SK-N-SH (cell line): ENCODE results near the gene CALCB. TPM values are rescaled to one million over a fixed set of nuclear protein-coding genes. Genes with fewer than 3 reads are reported as not detected.

Experiments
- CTCF ChIA-PET: fragments of 300-600, 350-600 bp; formaldehyde crosslinking; extraction: SDS; loops from one replicate; lab custom pipeline; 2021; lab: Yijun Ruan, JAX
- POLR2A ChIA-PET: fragments of 350-600 bp; sonication (Branson Sonifier 250); formaldehyde crosslinking; extraction: SDS; loops from one replicate; lab custom pipeline; 2020; ENCODE audit warnings: antibody characterized with exemption, inconsistent platforms; lab: Yijun Ruan, JAX
- DNase-seq: peaks from one replicate; pipeline ENCODE4 v3.0.0; 2012
- H2AFZ ChIP-seq: fragments of 200-600 bp; sonication (generic); 2 replicates; pipeline ENCODE4 v1.8.1; 2016; ENCODE audit warnings: antibody characterized with exemption, mild to moderate bottlenecking, low read depth
- H3F3A ChIP-seq: fragments of 200-600 bp; sonication (generic); replicated peaks from 2 replicates; pipeline ENCODE3; 2016; ENCODE audit warnings: antibody characterized with exemption, mild to moderate bottlenecking; ENCODE audit not compliant: insufficient read depth
- H3K27ac ChIP-seq, 2 experiments: fragments of 200-500 bp in 1 of 2; fragments of 200-600 bp in 1 of 2; sonication (Bioruptor generic) in 1 of 2; sonication (generic), shearing (Covaris generic) in 1 of 2; 2 replicates each; pipeline versions ENCODE4 v1.5.1 to v1.6.1; 2014 to 2016; ENCODE audit warnings: low read depth in 2 of 2, inconsistent platforms in 1 of 2, low read length in 1 of 2, mild to moderate bottlenecking in 1 of 2, mixed read lengths in 1 of 2
- H3K27me3 ChIP-seq: fragments of 200-600 bp; sonication (generic), shearing (Covaris generic); 2 replicates; pipeline ENCODE4 v1.6.1; 2016; ENCODE audit warnings: mixed run types; ENCODE audit not compliant: insufficient read depth
- H3K36me3 ChIP-seq, 2 experiments: fragments of 200-500 bp in 1 of 2; fragments of 200-600 bp in 1 of 2; sonication (Bioruptor generic) in 1 of 2; sonication (generic) in 1 of 2; replicated peaks in 1 of 2; 2 replicates each; pipeline versions ENCODE3 to v1.5.1; 2014 to 2016; ENCODE audit warnings: low read length in 1 of 2, mild to moderate bottlenecking in 1 of 2; ENCODE audit not compliant: insufficient read depth in 2 of 2, control insufficient read depth in 1 of 2
- H3K4me1 ChIP-seq, 2 experiments: fragments of 200-500 bp in 1 of 2; fragments of 200-600 bp in 1 of 2; sonication (Bioruptor generic) in 1 of 2; sonication (generic), shearing (Covaris generic) in 1 of 2; 2 replicates each; pipeline versions ENCODE4 v1.5.1 to v1.6.1; 2014 to 2016; ENCODE audit warnings: low read depth in 1 of 2, low read length in 1 of 2, mixed run types in 1 of 2; ENCODE audit not compliant: insufficient read depth in 2 of 2, control insufficient read depth in 1 of 2
- H3K4me2 ChIP-seq: fragments of 200-600 bp; sonication (generic), shearing (Covaris generic); 2 replicates; pipeline ENCODE4 v1.6.1; 2017; ENCODE audit warnings: mixed run types
- H3K4me3 ChIP-seq, 2 experiments: fragments of 200-500 bp in 1 of 2; fragments of 200-600 bp in 1 of 2; sonication (Bioruptor generic) in 1 of 2; sonication (generic), shearing (Covaris generic) in 1 of 2; 2 replicates each; pipeline versions ENCODE4 v1.5.1 to v1.8.1; 2014 to 2016; ENCODE audit warnings: low read depth in 2 of 2, inconsistent platforms in 1 of 2, low read length in 1 of 2, mild to moderate bottlenecking in 1 of 2, mixed read lengths in 1 of 2, moderate library complexity in 1 of 2
- H3K79me2 ChIP-seq: fragments of 200-600 bp; sonication (generic); 2 replicates; pipeline ENCODE4 v1.8.1; 2017; ENCODE audit warnings: mild to moderate bottlenecking; ENCODE audit not compliant: insufficient read depth
- H3K9ac ChIP-seq: fragments of 200-600 bp; sonication (generic); 2 replicates; pipeline ENCODE4 v1.6.1; 2017; ENCODE audit warnings: mixed run types
- H3K9me2 ChIP-seq: fragments of 200-600 bp; sonication (generic); 2 replicates; pipeline ENCODE4 v1.6.1; 2017; ENCODE audit warnings: mixed run types
- H3K9me3 ChIP-seq: fragments of 200-600 bp; sonication (generic); 2 replicates; pipeline ENCODE4 v1.6.1; 2017; ENCODE audit warnings: mixed run types, mild to moderate bottlenecking, moderate library complexity
- H4K20me1 ChIP-seq: fragments of 200-600 bp; sonication (generic); 2 replicates; pipeline ENCODE4 v1.6.1; 2017; ENCODE audit warnings: mild to moderate bottlenecking, mixed run types; ENCODE audit not compliant: insufficient read depth
- ELF1 ChIP-seq: IDR thresholded peaks from 2 replicates; pipeline ENCODE4 v1.4.0; 2012
- EP300 ChIP-seq, 2 experiments: IDR thresholded peaks; 2 replicates each; pipeline versions ENCODE4 v1.4.0 to v1.6.1; 2012; ENCODE audit warnings: borderline replicate concordance in 1 of 2, low read depth in 1 of 2, low read length in 1 of 2
- FOXM1 ChIP-seq: IDR thresholded peaks from 2 replicates; pipeline ENCODE4 v1.4.0; 2012; ENCODE audit warnings: low read depth, mild to moderate bottlenecking
- JUND ChIP-seq: IDR thresholded peaks from 2 replicates; pipeline ENCODE4 v1.4.0; 2012
- MXI1 ChIP-seq: IDR thresholded peaks from 2 replicates; pipeline ENCODE4 v1.6.1; 2012; ENCODE audit warnings: mild to moderate bottlenecking, low read depth, low read length, improper control_type of control experiment
- NFIC ChIP-seq: IDR thresholded peaks from 2 replicates; pipeline ENCODE4 v1.4.0; 2012; ENCODE audit warnings: borderline replicate concordance
- NRF1 ChIP-seq: IDR thresholded peaks from 2 replicates; pipeline ENCODE4 v1.6.1; 2012; ENCODE audit warnings: low read depth, mild to moderate bottlenecking, low read length
- RAD21 ChIP-seq: IDR thresholded peaks from 2 replicates; pipeline ENCODE4 v1.6.1; 2012; ENCODE audit warnings: mild to moderate bottlenecking, low read length
- REST ChIP-seq: IDR thresholded peaks from 2 replicates; pipeline ENCODE4 v1.6.1; 2012; ENCODE audit warnings: mild to moderate bottlenecking, low read depth, low read length, moderate library complexity
- RFX5 ChIP-seq: IDR thresholded peaks from 2 replicates; pipeline ENCODE4 v1.6.1; 2012; ENCODE audit warnings: mild to moderate bottlenecking, improper control_type of control experiment, low read length
- SMC3 ChIP-seq: IDR thresholded peaks from 2 replicates; pipeline ENCODE4 v1.6.1; 2012; ENCODE audit warnings: low read depth, low read length, improper control_type of control experiment
- TAF1 ChIP-seq: IDR thresholded peaks from 2 replicates; pipeline ENCODE4 v1.6.1; 2012; ENCODE audit warnings: low read depth, mild to moderate bottlenecking, low read length, moderate library complexity, borderline replicate concordance
- USF1 ChIP-seq: IDR thresholded peaks from 2 replicates; pipeline ENCODE4 v1.4.0; 2012; ENCODE audit warnings: low read depth, borderline replicate concordance
- USF2 ChIP-seq: fragments of 150-350 bp; IDR thresholded peaks from 2 replicates; pipeline ENCODE4 v1.6.1; 2017; ENCODE audit warnings: antibody characterized with exemption, low read length, low read depth, borderline replicate concordance
- WGBS: methylation state at CpG from one replicate; pipeline ENCODE4 v1.1.6; 2017; ENCODE audit warnings: low lambda C conversion rate; 5-methylcytosine and 5-hydroxymethylcytosine counted together
- polyA plus RNA-seq, 3 experiments: library from polyadenylated mRNA; depleted of rRNA; stranded (reverse); fragments of >200 nt; gene quantifications; 2 replicates each; pipeline ENCODE4 v1.2.3, GENCODE V29; 2012

Gene CALCB
- polyA plus RNA-seq, 1 of the 3 experiments (the other 2 are of a cell fraction), result 0.07 TPM

GRCh38 chr11:15095736-15096228 is 22.4 kb downstream of the CALCB start:
- H3K79me2 ChIP-seq, result no peaks in the 10 kb centered on the region
- no peak overlapping the region for H2AFZ ChIP-seq
- POLR2A ChIA-PET, result no interaction called here

GRCh38 chr11:15097411-15097810 is 24.0 kb downstream of the CALCB start:
- no peak overlapping the region for H3K27ac ChIP-seq
- POLR2A ChIA-PET, result no interaction called here
- WGBS, result 18% methylated on average over 3 of the region's 3 CpGs
- H3K9me3 ChIP-seq, result no peaks in the 10 kb centered on the region
- H3K4me2 ChIP-seq, result no peak overlapping the region
- H3K36me3 ChIP-seq, result no peaks in the 10 kb centered on the region
- no peaks in the 10 kb centered on the region for H4K20me1 ChIP-seq
- H3K4me3 ChIP-seq, result no peak overlapping the region
- no peaks in the 10 kb centered on the region for H3K4me1 ChIP-seq
- CTCF ChIA-PET, result interaction anchor here (1.6 to 16.9 kb wide), 2 partner anchors 23 to 108 kb away, joined by 7 to 282 read pairs; no protein-coding TSS in a partner anchor
- H3K79me2 ChIP-seq, result no peaks in the 10 kb centered on the region
- no peak overlapping the region for H3K9ac ChIP-seq
- no peaks in the 10 kb centered on the region for H3K27me3 ChIP-seq
- no peaks in the 10 kb centered on the region for H3K9me2 ChIP-seq
- no peak overlapping the region for H2AFZ ChIP-seq
- H3F3A ChIP-seq, result no peaks in the 10 kb centered on the region
- DNase-seq, result no peak
- TF ChIP-seq SMC3 (no peak), EP300 (IDR thresholded peaks at IDR 0.05; ENCODE audit: borderline replicate concordance in 1 of 2, low read depth in 1 of 2, low read length in 1 of 2) (no peak), RFX5 (no peak), MXI1 (no peak), FOXM1 (no peak), NRF1 (no peak), REST (no peak), USF2 (no peak), JUND (no peak), NFIC (no peak), TAF1 (no peak), USF1 (no peak), ELF1 (no peak), RAD21 (no peak)

More at GRCh38 chr11:15095736-15096228, 22.4 kb downstream of the CALCB start:
- no peaks in the 10 kb centered on the region for H3K9me3 ChIP-seq
- no peak overlapping the region for H3K4me2 ChIP-seq
- 43% methylated on average over 2 of the region's 2 CpGs for WGBS
- no peaks in the 10 kb centered on the region for H3K4me1 ChIP-seq
- no peaks in the 10 kb centered on the region for H3K27me3 ChIP-seq
- H3K4me3 ChIP-seq, result no peak overlapping the region
- CTCF ChIA-PET, result interaction anchor here (1.5 to 16.9 kb wide), 3 partner anchors 85 to 188 kb away, joined by 3 to 282 read pairs (median 12); no protein-coding TSS in a partner anchor
- H3F3A ChIP-seq, result no peaks in the 10 kb centered on the region
- H4K20me1 ChIP-seq, result no peaks in the 10 kb centered on the region
- no peak overlapping the region for H3K27ac ChIP-seq
- H3K36me3 ChIP-seq, result no peaks in the 10 kb centered on the region
- no peak for DNase-seq
- H3K9me2 ChIP-seq, result no peaks in the 10 kb centered on the region
- no peak overlapping the region for H3K9ac ChIP-seq
- no peak for TF ChIP-seq NRF1
- TF ChIP-seq SMC3, result no peak
- no peak for TF ChIP-seq ELF1
